Brain pericyte (primary cell): ENCODE results near the gene XRCC4.
"Not testable (repeated sequence)": the region's sequence is repeated elsewhere in the genome, so short reads cannot be mapped to it uniquely, and the experiment has no call there.

Experiments used
- DNase-seq: peaks from one replicate; pipeline ENCODE4 v3.0.0-alpha.2; 2012; ENCODE audit warnings: low read depth, low spot score

Gene XRCC4

GRCh38 chr5:83115816-83116215 lies 38.5 kb downstream of the XRCC4 start:
- no peak for DNase-seq

- DNase-seq = no peak
These were observed 41.1 kb downstream of the XRCC4 start for GRCh38 chr5:83118471-83118870.

- no peak for DNase-seq
These were observed 41.6 kb downstream of the XRCC4 start for GRCh38 chr5:83118976-83119375.

- DNase-seq = no peak
These were observed 47.2 kb downstream of the XRCC4 start for GRCh38 chr5:83124593-83124992.

GRCh38 chr5:83125560-83125959 lies 48.2 kb downstream of the XRCC4 start:
- no peak for DNase-seq

- DNase-seq = no peak
These were observed 49.2 kb downstream of the XRCC4 start for GRCh38 chr5:83126501-83126900.

GRCh38 chr5:83133797-83134196 lies 56.5 kb downstream of the XRCC4 start:
- DNase-seq = no peak

- no peak for DNase-seq
These were observed 65.2 kb downstream of the XRCC4 start for GRCh38 chr5:83142526-83142925.

- no peak for DNase-seq
These were observed 67.9 kb downstream of the XRCC4 start for GRCh38 chr5:83145241-83145640.

- no peak for DNase-seq
These were observed 68.6 kb downstream of the XRCC4 start for GRCh38 chr5:83145882-83146331.

- DNase-seq = no peak
These were observed 69.1 kb downstream of the XRCC4 start for GRCh38 chr5:83146441-83146840.

- no peak for DNase-seq
These were observed 70.2 kb downstream of the XRCC4 start for GRCh38 chr5:83147593-83147992.

- DNase-seq = no peak
These were observed 71.0 kb downstream of the XRCC4 start for GRCh38 chr5:83148370-83148769.

GRCh38 chr5:83149671-83150070 lies 72.3 kb downstream of the XRCC4 start:
- DNase-seq = peak; percentile 82

GRCh38 chr5:83151821-83152220 lies 74.5 kb downstream of the XRCC4 start:
- no peak for DNase-seq

GRCh38 chr5:83152996-83153395 lies 75.6 kb downstream of the XRCC4 start:
- DNase-seq = not testable (repeated sequence)

- DNase-seq = no peak
These were observed 78.7 kb downstream of the XRCC4 start for GRCh38 chr5:83156001-83156400.

GRCh38 chr5:83157163-83157562 lies 79.8 kb downstream of the XRCC4 start:
- DNase-seq = no peak

- no peak for DNase-seq
These were observed 85.3 kb downstream of the XRCC4 start for GRCh38 chr5:83162601-83163000.

- DNase-seq = no peak
These were observed 90.2 kb downstream of the XRCC4 start for GRCh38 chr5:83167538-83167937.

GRCh38 chr5:83169571-83170337 lies 92.4 kb downstream of the XRCC4 start:
- DNase-seq = no peak

GRCh38 chr5:83172011-83172410 lies 94.7 kb downstream of the XRCC4 start:
- DNase-seq = no peak

GRCh38 chr5:83172655-83173054 lies 95.3 kb downstream of the XRCC4 start:
- no peak for DNase-seq

GRCh38 chr5:83173826-83174225 lies 96.5 kb downstream of the XRCC4 start:
- no peak for DNase-seq
